T-helper 2 cell (primary cell): ENCODE measurements around the gene CELSR1.
"Not testable (repeated sequence)": the region's sequence is repeated elsewhere in the genome, so short reads cannot be mapped to it uniquely, and the experiment has no call there.

Source experiments
- DNase-seq, 5 experiments: peaks; one replicate each; pipeline versions ENCODE4 v3.0.0 to v3.0.0-alpha.2; 2012 to 2022

Gene CELSR1

GRCh38 chr22:46533070-46533833, 4.2 kb downstream of the CELSR1 start:
- no peak for DNase-seq

DNA sequence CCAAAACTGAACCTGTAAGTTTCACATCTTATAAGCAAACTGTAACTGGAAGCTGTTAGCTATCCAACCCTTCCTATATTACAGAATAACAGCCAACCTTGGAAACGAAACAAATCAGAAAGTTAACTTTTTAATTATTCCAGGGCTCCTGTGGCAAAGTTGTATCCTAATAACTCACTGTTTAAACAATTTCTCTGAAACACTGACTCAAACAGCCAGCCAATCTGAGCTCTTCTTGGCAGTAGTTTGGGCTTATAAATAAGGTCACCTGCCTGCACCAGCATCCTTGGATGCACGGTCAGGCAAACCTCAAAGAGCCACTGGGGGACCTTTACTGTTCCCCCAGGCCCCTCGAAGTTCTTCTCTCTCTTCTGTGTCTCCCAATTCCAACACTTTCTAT, 5.0 kb downstream of the CELSR1 start:
- no peak for DNase-seq

DNA sequence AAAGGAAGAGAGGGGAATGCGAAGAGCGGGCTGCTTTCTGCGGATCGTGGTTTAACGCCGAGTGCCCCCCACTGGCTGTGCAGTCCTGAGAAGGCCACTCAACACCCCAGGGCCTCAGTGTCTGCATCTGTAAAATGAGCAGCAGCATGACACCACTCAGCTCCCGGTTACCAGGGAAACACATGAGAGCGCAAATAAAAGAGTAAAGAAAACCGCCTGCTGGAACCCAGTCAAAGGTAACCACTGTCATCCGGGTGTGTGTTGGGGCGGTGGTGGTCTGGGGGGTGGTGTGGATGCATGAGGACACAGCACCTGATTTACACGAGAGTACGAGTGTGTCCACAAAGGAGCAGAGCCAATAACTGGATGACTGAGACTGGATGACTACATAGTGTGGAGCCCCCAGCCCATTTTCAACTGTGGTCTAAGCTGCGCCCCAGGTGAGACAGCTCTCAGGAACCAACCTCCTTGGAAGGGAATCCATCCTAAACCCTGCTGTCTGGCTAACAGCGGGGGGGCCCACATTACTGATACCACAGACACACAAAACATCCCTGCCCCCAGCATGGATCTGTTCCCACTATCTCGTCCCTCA, 5.7 kb downstream of the CELSR1 start:
- no peak for DNase-seq

DNA sequence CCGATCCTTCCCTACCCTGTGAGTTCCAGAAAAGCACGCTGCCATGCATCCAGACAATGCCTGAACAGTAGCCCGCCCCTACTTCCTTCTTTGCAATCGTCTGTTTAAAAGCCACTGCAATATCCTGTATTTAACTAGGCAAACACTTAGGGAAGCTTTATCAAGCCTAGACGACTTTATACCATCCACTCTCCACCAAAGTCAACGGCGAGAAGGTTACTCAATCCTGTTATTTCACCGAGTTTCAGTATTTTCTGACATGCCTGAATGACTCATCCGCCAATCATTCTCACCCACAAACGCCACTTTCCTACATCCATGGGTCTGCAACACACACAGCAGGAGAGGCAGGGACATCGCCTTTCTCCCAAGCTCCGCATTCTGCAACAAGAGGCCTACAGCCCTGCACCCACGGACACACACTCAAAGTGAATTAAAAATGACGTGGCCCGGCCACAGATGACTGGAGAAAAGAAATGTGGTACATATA, 9.3 kb downstream of the CELSR1 start:
- no peak for DNase-seq

GRCh38 chr22:46526244-46526839, 11.1 kb downstream of the CELSR1 start:
- DNase-seq: no peak

- DNase-seq: no peak
These were observed 11.8 kb downstream of the CELSR1 start for GRCh38 chr22:46525389-46526243.

DNA sequence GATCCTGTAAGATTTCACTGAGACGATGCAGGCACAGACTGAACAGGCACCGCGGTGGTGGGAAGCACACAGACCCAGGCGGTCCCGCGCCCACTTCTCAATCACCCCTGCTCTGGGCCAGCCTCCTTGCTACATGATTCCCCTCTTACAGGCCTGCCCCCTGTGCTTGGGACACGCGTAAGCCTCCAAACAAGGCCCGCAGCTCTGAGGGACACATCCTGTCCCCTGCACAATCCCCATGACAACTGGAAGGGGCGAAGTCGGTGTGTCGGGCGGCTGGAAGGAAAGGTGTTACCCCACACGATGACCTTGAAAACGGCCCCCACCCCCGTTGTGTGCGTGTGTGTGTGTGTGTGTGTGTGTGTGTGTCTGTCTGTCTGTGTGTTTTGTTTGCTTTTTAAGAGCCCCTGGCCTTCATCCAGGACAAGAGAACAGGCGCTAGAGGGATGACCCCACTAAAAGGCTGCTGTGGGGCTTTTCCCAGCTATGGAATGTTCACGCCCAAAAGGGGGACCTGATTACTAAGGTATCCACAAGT, 13.1 kb downstream of the CELSR1 start:
- no peak for DNase-seq

- no peak for DNase-seq
These were observed 14.6 kb downstream of the CELSR1 start for GRCh38 chr22:46522797-46523196.

- DNase-seq: no peak
These were observed 15.4 kb downstream of the CELSR1 start for GRCh38 chr22:46521994-46522393.

- DNase-seq: no peak
These were observed 16.5 kb downstream of the CELSR1 start for GRCh38 chr22:46520880-46521279.

DNA sequence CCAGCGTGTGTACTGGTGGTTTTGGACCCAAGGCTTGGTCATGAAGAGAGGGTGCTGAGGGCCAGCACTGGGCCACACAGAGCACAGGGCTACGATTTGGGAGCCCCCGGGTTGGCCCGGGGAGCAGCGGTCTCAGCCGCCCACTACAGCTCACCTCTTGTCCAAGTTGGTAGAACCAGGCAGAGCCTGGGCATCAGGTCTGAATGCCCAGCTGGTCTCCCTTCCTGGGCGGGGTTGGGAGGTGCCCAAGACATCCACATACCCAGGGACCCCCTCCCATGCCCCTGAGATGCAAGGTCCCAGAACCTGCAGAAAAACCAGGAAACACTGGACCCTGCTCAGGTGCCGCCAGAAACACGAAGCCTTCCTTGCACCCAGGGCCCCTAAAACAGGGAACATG, 18.0 kb downstream of the CELSR1 start:
- no peak for DNase-seq

DNA sequence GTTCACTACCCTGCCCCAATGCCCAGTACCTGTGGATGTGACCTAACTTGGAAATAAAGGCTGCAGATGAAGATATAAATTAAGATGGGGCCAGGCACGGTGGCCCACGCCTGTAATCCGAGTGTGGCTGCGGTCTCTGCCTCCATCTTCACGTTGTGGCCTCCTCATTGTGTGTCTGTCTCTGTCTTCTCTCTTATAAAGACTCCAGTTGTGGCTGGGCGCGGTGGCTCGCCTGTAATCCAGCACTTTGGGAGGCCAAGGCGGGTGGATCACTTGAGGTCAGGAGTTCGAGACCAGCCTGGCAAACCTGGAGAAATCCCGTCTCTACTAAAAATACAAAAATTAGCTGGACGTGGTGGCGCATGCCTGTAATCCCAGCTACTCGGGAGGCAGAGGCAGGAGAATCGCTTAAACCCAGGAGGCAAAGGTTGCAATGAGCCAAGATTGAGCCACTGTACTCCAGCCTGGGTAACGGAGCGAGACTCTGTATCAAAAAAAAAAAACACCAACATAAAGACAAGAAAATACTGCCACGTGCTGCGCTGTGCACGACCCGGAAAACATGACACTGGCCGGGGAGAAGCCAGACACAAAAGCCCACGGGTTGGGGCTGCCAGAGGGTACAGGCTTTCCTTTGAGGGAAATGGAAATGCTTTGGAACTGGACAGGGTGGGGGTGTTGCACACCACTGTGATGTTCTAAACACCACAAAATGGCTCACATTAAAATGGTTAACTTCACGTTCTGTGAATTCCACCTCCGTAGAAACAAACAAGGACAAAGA, 18.7 kb downstream of the CELSR1 start:
- no peak for DNase-seq

GRCh38 chr22:46518038-46518437, 19.4 kb downstream of the CELSR1 start:
- DNase-seq: no peak

- DNase-seq: no peak
These were observed 20.1 kb downstream of the CELSR1 start for GRCh38 chr22:46517255-46517761.

DNA sequence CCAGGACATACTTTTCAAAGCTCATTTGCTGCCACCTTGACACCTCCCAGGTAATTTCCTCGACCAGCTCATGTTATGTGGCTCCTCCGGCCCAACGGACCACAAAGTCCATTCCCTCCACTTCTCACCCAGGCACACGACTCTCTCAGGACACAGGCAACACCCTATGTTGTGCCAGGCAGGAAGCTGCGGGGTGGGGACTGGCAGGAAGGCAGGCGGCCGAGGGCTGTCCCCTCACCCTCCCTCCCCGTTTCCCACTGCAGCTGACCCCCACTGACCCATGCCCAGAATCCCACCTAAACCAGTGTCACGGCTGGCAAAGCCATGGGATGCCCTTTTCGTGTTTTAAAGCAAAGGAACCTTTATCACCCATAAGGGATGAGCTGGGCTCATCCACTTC, 20.8 kb downstream of the CELSR1 start:
- DNase-seq: no peak

DNA sequence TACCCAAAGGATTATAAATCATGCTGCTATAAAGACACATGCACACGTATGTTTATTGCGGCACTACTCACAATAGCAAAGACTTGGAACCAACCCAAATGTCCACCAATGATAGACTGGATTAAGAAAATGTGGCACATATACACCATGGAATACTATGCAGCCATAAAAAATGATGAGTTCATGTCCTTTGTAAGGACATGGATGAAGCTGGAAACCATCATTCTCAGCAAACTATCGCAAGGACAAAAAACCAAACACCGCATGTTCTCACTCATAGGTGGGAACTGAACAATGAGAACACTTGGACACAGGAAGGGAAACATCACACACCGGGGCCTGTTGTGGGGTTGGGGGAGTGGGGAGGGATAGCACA, 21.3 kb downstream of the CELSR1 start:
- DNase-seq: not testable (repeated sequence)

DNA sequence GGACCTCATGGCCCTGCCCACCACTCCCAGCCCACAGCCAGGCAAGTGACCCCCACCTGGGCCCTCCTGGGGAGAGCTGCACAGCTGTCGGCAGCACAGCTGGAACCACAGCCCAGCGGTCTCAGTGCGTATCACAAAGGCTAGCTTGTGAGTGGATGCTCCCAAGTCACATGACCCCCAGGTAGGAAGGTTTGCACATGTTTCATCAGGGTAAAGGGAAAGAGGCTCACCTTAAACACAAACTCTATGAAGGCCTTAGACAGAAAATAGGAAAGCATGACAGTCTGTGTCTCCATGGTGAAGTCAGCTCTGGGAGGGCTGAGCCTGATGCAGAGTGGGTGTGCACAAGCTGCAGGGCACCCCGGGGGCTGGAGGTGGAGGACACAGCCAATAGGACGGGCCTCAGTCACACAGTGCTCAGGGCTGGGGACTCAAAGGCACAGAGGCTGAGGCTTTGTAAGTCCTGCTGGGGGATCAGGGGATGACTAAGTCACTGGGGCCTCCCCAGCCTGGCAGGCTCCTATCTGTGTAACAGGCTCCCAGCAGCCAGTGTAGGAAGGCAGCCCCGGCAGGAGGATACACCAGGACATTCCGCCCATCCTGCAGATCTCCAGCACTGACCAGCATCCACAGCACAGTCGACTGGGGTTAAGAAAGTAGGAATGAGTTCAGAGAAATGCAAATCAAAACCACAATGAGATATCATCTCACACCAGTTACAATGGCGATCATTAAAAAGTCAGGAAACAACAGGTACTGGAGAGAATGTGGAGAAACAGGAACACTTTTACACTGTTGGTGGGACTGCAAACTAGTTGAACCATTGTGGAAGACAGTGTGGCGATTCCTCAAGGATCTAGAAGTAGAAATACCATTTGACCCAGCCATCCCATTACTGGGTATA, 22.0 kb downstream of the CELSR1 start:
- DNase-seq: no peak

DNA sequence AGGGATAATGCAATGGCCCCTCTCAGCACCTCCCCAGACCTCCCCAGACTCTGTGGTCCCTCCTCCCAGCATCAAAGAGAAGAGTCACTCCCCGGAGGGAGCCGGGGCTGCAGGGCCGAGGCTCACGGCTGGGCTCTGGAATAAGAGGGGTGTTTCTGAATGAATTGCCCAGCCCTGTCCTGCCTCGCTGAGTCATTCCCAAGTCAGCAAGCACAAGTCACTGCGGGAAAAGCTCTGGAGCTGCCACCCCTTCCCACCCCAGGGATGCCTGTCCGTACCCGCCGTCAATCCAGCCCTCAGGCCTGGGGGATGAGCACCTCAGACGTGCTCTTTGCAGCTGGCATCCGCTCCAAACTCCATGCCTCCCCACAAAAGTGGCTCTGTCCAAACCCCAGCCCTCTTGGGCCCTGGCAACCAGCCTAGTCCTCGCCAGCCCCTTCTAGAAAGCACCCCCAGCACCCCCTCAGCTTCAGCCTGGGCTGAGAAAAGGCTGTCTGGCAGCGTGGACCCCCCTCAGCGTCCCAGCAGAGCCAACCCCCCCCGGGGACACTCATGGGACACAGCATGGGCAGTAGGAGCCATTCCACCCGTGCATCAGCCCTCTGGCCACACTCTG, 22.7 kb downstream of the CELSR1 start:
- no peak for DNase-seq

DNA sequence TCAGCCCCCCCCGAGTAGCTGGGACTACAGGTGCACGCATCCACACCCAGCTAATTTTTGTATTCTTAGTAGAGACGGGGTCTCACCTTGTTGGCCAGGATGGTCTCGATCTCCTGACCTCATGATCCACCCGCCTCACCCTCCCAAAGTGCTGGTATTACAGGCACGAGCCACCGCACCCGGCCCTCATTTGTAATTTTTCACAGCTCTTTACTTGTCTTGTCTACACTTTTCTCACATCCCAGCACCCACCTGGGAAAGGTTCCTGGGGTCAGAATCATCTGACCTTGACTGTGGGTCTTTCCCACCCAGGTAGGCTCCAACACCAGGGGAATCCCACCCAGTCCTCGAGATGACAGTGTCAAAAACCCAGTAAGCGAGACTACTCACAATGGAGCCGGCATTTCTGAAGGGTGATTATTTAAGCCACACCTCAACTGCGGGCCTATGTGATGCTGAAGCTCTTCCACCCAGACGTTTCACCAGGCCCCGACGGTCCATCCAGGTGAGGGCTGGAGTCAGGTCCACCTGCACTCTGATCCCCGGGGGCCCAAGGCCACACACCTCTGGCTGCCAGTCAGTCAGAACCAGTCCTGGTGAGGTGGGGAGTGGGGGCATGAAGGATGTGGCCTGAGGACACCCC, 23.4 kb downstream of the CELSR1 start:
- DNase-seq: no peak

DNA sequence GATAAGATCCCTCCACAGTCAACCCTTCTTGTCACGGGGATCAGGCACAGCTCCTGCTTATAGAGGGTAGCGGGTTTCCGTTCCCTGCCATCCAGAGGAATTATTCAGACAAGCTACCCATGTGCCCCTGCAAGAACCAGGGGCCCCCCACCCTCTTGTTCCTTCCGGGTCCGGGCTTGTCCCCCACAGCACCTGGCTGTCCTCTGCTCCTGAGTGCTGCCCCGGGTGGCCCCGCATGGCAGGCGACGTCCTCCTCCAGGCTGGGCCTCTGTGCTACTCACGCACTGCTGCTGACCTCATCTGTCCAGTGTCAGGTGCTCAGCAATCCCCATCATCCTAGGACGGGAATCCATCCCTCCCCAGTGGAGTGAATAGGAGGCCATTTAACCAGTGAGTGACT, 24.7 kb downstream of the CELSR1 start:
- no peak for DNase-seq
